HepG2 (cell line): ENCODE measurements around the gene KMT2A. TPM values are rescaled to one million over a fixed set of nuclear protein-coding genes. Genes with fewer than 3 reads are reported as not detected.
A peak's percentile ranks its signal among the peaks of the same experiment; 100 is the strongest.

Source experiments
- HOXA7 ChIP-seq: sonication (generic); formaldehyde crosslinking; IDR thresholded peaks from 2 replicates; pipeline ENCODE4 v1.8.1; 2022; ENCODE audit warnings: mild to moderate bottlenecking, missing genetic modification reagents, moderate library complexity
- LRRFIP1 ChIP-seq: sonication (generic); formaldehyde crosslinking; conservative IDR thresholded peaks from 2 replicates; pipeline ENCODE4 v1.4.0; 2020; ENCODE audit warnings: missing genetic modification reagents
- NCOA1 ChIP-seq: sonication (generic); formaldehyde crosslinking; IDR thresholded peaks from 2 replicates; pipeline ENCODE4 v1.9.0; 2021; ENCODE audit warnings: missing genetic modification reagents
- PLSCR1 ChIP-seq: sonication (generic); formaldehyde crosslinking; IDR thresholded peaks from 2 replicates; pipeline ENCODE4 v1.5.0; 2020; ENCODE audit warnings: missing genetic modification reagents, mild to moderate bottlenecking, borderline replicate concordance
- SNAPC2 ChIP-seq: sonication (generic); formaldehyde crosslinking; IDR thresholded peaks from 2 replicates; pipeline ENCODE4 v1.8.1; 2022; ENCODE audit warnings: mild to moderate bottlenecking, missing genetic modification reagents
- TERF1 ChIP-seq: sonication (generic); formaldehyde crosslinking; IDR thresholded peaks from 2 replicates; pipeline ENCODE4 v1.8.0; 2022; ENCODE audit warnings: mild to moderate bottlenecking, missing genetic modification reagents, moderate library complexity
- TFDP2 ChIP-seq: sonication (generic); formaldehyde crosslinking; IDR thresholded peaks from 2 replicates; pipeline ENCODE4 v1.4.0; 2020; ENCODE audit warnings: missing genetic modification reagents
- WIZ ChIP-seq: sonication (generic); formaldehyde crosslinking; IDR thresholded peaks from 2 replicates; pipeline ENCODE4 v1.5.1; 2020; ENCODE audit warnings: mild to moderate bottlenecking, missing genetic modification reagents
- ZFP37 ChIP-seq: sonication (generic); formaldehyde crosslinking; IDR thresholded peaks from 2 replicates; pipeline ENCODE4 v1.4.0; 2020; ENCODE audit warnings: missing genetic modification reagents, borderline replicate concordance
- ZNF18 ChIP-seq: sonication (generic); formaldehyde crosslinking; IDR thresholded peaks from 2 replicates; pipeline ENCODE4 v1.8.0; 2022; ENCODE audit warnings: mild to moderate bottlenecking, missing genetic modification reagents; ENCODE audit not compliant: insufficient replicate concordance
- ZNF20 ChIP-seq: sonication (generic); formaldehyde crosslinking; IDR thresholded peaks from 2 replicates; pipeline ENCODE4 v1.4.0; 2020; ENCODE audit warnings: mild to moderate bottlenecking, moderate library complexity, missing genetic modification reagents
- ZNF292 ChIP-seq: sonication (generic); formaldehyde crosslinking; IDR thresholded peaks from 2 replicates; pipeline ENCODE4 v1.8.1; 2022; ENCODE audit warnings: mild to moderate bottlenecking, low read depth, missing genetic modification reagents, borderline replicate concordance
- ZNF34 ChIP-seq: sonication (generic); formaldehyde crosslinking; IDR thresholded peaks from 2 replicates; pipeline ENCODE4 v1.4.0; 2020; ENCODE audit warnings: mild to moderate bottlenecking, missing genetic modification reagents, borderline replicate concordance
- ZNF354B ChIP-seq: sonication (generic); formaldehyde crosslinking; IDR thresholded peaks from 2 replicates; pipeline ENCODE4 v1.8.0; 2022; ENCODE audit warnings: mild to moderate bottlenecking, missing genetic modification reagents
- ZNF382 ChIP-seq: sonication (generic); formaldehyde crosslinking; IDR thresholded peaks from 2 replicates; pipeline ENCODE4 v1.5.0; 2020; ENCODE audit warnings: missing genetic modification reagents, mild to moderate bottlenecking, borderline replicate concordance
- ZNF44 ChIP-seq: sonication (generic); formaldehyde crosslinking; IDR thresholded peaks from 2 replicates; pipeline ENCODE4 v1.5.1; 2020; ENCODE audit warnings: mild to moderate bottlenecking, missing genetic modification reagents
- ZNF546 ChIP-seq: sonication (generic); formaldehyde crosslinking; conservative IDR thresholded peaks from 2 replicates; pipeline ENCODE4 v1.8.1; 2023; ENCODE audit warnings: mild to moderate bottlenecking, missing genetic modification reagents
- ZNF614 ChIP-seq: IDR thresholded peaks from 2 replicates; pipeline ENCODE4 v1.6.1; 2018; ENCODE audit warnings: missing biosample characterization, missing genetic modification reagents, inconsistent platforms, borderline replicate concordance
- ZNF674 ChIP-seq: sonication (generic); formaldehyde crosslinking; IDR thresholded peaks from 2 replicates; pipeline ENCODE4 v1.5.0; 2020; ENCODE audit warnings: low read depth, mild to moderate bottlenecking, missing genetic modification reagents
- ZSCAN5A ChIP-seq: sonication (generic); formaldehyde crosslinking; IDR thresholded peaks from 2 replicates; pipeline ENCODE4 v1.8.0; 2022; ENCODE audit warnings: mild to moderate bottlenecking, missing genetic modification reagents, borderline replicate concordance
- polyA plus RNA-seq, 8 experiments: library from polyadenylated mRNA; depleted of rRNA in 3 of 8; stranded (reverse) in 7 of 8; unstranded in 1 of 8; fragments of >200 nt; fragmentation: Illumina TruSeq in 4 of 8; extraction: Trizol in 4 of 8; gene quantifications; 2 replicates each; pipeline versions ENCODE4 v1.2.1 to v1.2.3, GENCODE V29; 2011 to 2016; ENCODE audit warnings: low read depth in 4 of 8, missing spikeins in 1 of 8, mixed read lengths in 1 of 8; ENCODE audit not compliant: insufficient read depth in 1 of 8
- total RNA-seq, 5 experiments: library from RNA; depleted of rRNA; stranded (reverse); fragments of >200 nt; fragmentation: Illumina TruSeq; extraction: Trizol; gene quantifications; 2 replicates each; pipeline ENCODE4 v1.2.3, GENCODE V29; 2016; ENCODE audit warnings: low read depth in 1 of 5

KMT2A gene
- total and polyA plus RNA-seq, 2 of the 13 experiments (the other 11 are each of a cell fraction or from before 2014, with no cell fraction given), result 12.4 to 20.0 TPM

- TF ChIP-seq ZNF18 (CRISPR knock-in tag), result no peak
- TF ChIP-seq HOXA7 (CRISPR knock-in tag), result no peak
- TF ChIP-seq ZNF674 (CRISPR knock-in tag), result no peak
- 0 out of 2 replicates have a peak, but pooled peaks have one; percentile 19 for TF ChIP-seq ZNF614 (CRISPR knock-in tag)
- peak; percentile 65; the same call in 1 of the 2 replicates for TF ChIP-seq SNAPC2 (CRISPR knock-in tag)
- 0 out of 2 replicates have a peak, but pooled peaks have one; percentile 69 for TF ChIP-seq ZNF354B (CRISPR knock-in tag)
- TF ChIP-seq ZNF34 (CRISPR knock-in tag), result no peak
- TF ChIP-seq ZNF546, result 0 out of 2 replicates have a peak, but pooled peaks have one; percentile 3
- no peak for TF ChIP-seq ZFP37 (CRISPR knock-in tag)
- TF ChIP-seq WIZ (CRISPR knock-in tag), result no peak
- no peak for TF ChIP-seq ZNF292 (CRISPR knock-in tag)
- 0 out of 2 replicates have a peak, but pooled peaks have one; percentile 25 for TF ChIP-seq PLSCR1 (CRISPR knock-in tag)
- TF ChIP-seq ZSCAN5A (CRISPR knock-in tag), result no peak
- TF ChIP-seq NCOA1 (CRISPR knock-in tag), result 0 out of 2 replicates have a peak, but pooled peaks have one; percentile 13
- no peak for TF ChIP-seq ZNF20 (CRISPR knock-in tag)
- TF ChIP-seq TERF1 (CRISPR knock-in tag), result 0 out of 2 replicates have a peak, but pooled peaks have one; percentile 17
- peak; percentile 34; the same call in 1 of the 2 replicates for TF ChIP-seq TFDP2 (CRISPR knock-in tag)
- no peak for TF ChIP-seq LRRFIP1 (CRISPR knock-in tag)
- no peak for TF ChIP-seq ZNF44
- no peak for TF ChIP-seq ZNF382 (CRISPR knock-in tag)
These were observed 901 bp upstream of the KMT2A start (continued) for GRCh38 chr11:118435290-118435892.
